Fibroblast of skin of abdomen (primary cell): ENCODE data around the gene IL18RAP.

Experiments
- DNase-seq: peaks from one replicate; pipeline ENCODE4 v3.0.0-alpha.2; 2013

Gene IL18RAP

DNA sequence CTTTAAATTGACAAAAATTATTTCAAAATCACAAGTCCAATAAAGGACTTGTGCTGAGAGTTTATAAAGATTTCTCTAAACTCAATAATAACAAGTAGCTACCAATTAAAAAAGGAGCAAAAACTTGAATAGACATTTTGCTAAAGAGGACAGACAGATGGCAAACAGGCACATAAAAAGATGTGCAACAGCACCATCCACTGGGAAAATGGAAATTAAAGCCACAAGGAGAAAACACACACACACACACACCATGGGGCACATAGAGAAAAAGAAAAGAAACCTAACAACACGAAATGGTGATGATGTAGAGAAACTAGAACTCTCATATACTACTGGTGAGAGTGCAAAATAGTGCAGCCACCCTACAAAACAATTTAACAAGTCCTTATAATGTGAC is 37.5 kb downstream of the IL18RAP start:
- DNase-seq: no peak

DNA sequence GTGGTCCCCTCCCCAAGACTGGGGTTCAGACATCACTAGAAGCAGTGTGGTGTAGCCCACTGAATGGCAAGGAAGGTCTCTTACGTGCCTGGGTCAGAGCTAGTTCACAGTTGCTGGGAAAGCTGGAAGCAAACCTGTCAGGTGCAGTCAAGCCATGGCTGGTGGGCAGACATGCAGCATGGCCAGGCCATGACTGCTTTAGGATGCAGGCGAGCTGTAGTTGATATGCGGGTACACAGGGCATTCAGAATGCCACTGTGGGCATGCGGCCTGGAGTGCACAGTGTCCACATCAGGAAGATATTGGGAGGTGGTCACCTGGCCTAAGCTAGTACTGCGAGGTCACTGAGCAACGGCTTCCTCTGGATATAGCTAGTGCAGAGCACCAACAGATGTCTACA is 38.2 kb downstream of the IL18RAP start:
- DNase-seq: no peak

DNA sequence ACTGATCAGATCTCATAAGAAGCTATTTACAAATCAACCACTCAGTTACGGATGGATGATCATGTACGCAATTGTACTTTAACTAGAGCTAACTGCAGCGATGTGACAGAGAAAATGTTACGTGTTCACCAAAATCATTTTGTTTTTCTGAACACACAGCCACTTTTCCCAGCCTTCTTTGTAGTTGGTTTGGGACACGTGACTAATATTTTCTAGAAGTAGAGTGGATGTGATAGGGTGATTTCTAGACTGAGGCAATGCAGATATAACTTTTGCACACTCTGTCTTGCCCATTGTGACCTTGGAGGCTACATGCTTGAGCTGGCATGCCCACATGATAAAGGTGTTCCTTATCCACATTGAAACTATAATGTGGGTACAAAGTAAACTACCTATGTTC is 40.2 kb downstream of the IL18RAP start:
- no peak for DNase-seq

- no peak for DNase-seq
Observed at GRCh38 chr2:102470168-102470567, 47.2 kb downstream of the IL18RAP start.

GRCh38 chr2:102473020-102473419 is 50.1 kb downstream of the IL18RAP start, which contains the start of gene SLC9A4:
SLC9A4 (plus strand) TSS chr2:102473226; CDS start chr2:102473760, 534 bp downstream.
- peak; percentile 27 for DNase-seq

GRCh38 chr2:102473631-102474030 is 50.7 kb downstream of the IL18RAP start:
- DNase-seq: no peak

DNA sequence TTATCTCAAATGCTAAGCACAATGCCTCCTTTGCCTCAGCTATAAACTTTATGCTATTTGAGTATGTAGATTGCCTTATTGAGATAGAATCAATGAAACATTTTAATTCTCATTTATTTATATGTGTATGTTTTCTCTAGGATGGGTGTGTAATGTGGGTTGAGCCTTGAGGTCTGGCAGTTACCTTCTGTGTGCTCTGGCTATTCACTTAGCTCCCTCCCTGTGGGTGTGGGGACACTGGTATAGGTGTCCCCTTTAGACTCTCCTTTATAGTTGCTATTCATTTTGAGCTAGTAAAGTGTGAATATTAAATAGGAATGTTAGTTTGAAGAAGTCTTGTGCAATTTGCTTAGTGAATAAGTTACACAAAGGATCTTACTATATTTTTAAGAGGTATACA is 51.8 kb downstream of the IL18RAP start:
- DNase-seq: no peak

GRCh38 chr2:102478686-102479470 is 55.9 kb downstream of the IL18RAP start:
- no peak for DNase-seq

GRCh38 chr2:102480285-102481195 is 57.6 kb downstream of the IL18RAP start:
- no peak for DNase-seq

GRCh38 chr2:102481931-102482330 is 59.0 kb downstream of the IL18RAP start:
- DNase-seq: no peak

- DNase-seq: no peak
Observed at GRCh38 chr2:102483086-102483485, 60.1 kb downstream of the IL18RAP start.

DNA sequence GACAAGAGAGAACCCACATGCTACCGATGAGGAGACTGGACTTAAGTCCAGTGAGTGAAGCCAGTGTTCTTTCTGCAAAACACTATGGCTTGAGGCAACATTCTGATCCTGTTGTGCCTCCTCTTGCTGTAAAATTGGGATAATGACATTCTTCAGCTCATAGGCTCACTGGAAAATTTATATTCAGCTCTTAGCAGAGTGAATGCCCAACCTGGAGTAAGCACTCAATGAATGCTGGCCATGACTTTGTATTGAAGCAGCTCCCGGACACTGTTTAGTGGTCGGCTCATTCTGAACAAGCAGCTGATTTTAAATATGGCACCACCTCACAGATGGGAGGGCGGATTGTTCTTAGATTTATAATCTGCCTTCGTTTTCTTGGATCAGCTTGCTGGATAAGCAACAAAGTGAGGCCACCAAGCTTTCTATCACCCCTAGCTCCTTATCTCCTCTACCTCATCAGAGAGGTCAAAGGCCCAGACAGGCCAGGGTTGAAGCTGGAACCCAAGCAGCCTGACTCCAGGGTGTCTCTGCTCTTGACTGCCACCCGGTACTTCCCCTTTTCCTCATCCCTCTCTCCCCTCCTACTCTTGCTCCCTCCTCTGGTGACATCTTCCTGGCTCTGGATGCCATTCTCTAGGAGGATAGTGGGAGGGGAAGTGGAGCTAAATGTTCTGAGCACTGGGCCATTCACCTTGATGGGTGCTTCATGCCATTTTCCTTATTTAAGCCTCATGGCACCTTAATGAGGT is 61.5 kb downstream of the IL18RAP start:
- no peak for DNase-seq

DNA sequence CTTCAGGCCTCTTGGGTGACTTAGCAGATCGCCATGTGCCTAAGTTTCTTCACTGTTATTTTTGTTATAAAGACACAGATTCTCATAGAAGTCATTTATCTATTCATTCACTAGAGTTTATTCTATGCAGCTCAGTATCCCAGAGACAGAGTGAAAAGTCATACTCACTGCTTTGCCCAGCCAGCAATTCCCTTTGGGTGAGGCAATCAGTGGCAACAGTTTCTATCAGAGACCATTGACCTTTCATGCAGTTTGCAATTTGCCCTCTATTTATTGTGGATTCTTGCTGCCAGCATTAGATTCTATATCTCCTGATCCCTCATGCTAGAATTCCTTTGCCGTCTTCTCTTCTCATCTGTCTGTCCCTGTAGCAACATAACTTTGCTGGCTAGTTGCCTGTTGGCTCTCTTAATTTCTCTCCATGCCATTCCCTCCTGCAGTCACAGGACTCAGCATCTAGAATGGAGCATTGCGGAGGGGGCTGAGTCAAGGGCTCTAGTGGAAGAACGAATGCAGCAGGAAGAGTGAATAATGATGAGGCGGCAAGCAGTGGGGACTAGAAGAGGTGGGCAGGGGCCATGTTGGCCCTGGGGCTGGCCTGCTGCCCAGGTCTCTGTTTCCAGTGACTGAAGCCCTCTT is 62.3 kb downstream of the IL18RAP start:
- peak; percentile 4 for DNase-seq

DNA sequence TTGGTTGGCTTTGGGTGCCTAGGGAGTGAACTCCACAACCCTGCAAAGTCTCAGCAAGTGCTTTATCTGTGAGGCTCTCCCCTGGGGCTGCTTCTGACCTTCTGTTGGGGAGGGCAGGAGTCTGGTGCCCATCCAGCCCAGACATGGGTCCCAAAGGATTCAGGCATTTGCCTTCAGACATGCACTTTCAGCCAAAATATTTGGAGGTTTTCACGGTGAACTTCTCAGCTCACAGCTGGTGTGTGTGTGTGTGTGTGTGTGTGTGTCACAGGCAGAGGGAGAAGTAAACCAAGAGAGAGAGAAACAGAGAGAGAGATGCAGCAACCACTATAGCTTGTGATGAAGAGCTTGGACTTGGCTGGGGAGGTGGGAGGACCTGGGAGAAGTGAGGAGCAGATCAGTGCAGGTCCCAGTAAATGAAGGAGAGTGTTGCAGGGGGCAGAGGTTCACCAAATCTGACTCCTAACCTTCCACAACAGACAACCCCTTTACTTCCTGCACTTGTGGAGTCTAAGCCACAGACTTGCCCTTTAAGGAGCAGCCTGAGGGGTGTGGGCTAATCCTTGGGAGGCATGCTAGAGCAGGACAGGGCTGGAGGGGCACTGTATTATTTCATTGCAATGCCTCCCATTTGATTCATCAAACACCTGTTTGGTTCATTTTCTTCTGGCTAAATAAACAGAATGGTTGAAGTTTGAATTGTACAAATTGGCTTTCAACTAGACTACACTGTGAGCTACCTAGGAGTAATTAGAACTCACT is 64.2 kb downstream of the IL18RAP start:
- DNase-seq: peak; percentile 8

- peak; percentile 96 for DNase-seq
Observed at GRCh38 chr2:102487761-102488462, 65.0 kb downstream of the IL18RAP start.

- DNase-seq: no peak
Observed at GRCh38 chr2:102489646-102490045, 66.7 kb downstream of the IL18RAP start.

DNA sequence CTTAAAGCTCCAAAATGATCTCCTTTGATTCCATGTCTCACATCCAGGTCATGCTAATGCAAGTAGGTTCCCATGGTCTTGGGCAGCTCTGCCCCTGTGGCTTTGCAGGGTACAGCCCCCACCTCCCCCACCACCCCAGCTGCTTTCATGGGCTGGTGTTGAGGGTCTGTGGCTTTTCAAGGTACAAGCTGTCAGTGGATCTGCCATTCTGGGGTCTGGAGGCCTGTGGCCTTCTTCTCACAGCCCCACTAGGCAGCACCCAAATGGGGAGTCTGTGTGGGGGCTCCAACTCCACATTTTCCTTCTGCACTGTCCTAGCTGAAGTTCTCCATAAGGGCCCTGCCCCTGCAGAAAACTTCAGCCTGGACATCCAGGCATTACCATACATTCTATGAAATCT is 69.0 kb downstream of the IL18RAP start:
- no peak for DNase-seq

DNA sequence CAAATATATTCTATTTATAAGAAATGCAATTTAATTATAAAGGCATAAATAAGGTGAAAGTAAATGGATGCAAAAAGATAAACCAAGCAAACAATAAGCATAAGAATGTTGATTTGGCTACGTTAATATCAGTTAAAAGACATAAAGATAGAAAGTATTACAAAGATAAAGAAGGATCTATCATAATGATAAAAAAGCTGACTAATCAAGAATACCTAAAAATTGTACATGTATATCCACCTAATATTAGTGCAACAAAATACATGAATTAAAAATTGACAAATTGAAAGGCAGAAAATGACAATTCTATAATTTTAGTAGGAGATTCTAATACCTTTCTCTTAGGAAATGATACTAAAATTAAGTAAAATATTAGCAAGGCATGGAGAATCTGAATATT is 71.6 kb downstream of the IL18RAP start:
- no peak for DNase-seq

- DNase-seq: no peak
Observed at GRCh38 chr2:102498414-102498813, 75.5 kb downstream of the IL18RAP start.

DNA sequence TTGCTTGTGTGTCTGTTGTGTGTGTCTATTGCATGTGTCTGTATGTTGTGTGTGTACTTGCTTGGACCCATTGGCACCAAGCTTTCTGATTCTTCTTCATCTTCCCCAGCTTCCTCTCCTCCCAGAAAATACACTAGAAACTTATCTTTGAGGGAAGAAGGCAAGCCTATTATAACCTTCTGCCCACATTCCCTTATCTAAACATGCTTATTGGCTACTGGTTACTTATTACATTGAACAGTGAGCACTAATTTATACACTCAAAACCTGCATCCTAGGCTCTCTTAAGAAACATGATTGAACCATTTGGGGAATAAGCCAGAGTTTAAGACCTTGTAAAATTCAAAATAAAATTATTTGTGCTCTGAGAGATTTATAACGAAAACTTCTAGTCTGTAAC is 76.6 kb downstream of the IL18RAP start:
- DNase-seq: no peak
